Measurements from ENCODE around the gene FNTB.

Gene FNTB

DNA sequence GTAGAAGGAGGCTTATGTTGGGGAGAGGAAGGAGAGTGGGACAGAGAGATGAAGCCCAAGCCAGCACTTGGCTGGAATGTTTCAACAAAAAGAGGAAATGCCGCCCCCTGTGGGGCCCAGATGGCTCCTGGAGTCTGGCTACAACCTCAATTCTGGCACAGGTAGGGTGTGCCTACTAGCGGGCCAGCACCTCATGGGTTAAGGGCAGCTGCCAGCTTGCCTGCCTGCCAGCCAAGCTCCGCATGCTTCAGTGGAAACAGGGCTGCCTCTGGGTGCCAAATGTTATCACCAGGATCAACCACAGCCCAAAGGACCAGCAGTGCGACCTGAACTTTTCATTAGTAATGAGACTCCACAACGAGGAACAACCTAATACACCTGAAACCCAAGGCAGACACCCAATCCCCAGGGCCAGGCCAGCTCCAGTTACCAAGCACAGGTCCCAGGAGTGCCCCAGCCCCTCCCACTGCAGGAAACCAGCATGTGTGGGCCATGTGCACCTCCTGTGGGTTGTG lies 25.9 kb upstream of the FNTB start:
- no peak overlapping the region for H3K27ac ChIP-seq
- DNase-seq (ENCODE audit: low spot score) = no peak

DNA sequence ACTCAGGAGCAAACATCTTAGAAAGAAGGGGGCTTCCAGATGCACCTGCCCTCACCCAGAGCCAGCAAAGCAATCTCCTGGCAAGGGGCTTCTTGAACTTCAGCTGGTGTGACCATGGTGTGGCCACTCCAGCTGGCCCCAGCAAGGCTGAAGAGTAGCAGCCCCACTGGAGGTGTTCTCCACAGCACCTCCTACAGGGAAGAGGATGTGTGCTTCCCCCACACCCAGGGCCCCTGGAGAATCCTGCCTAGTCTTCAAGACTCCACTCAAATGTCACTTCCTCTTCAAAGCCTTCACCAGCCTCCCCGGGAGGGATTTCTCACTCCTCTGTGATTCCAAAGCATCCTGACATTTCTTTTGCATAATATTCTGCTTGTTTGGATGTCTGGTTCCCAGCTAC lies 23.1 kb upstream of the FNTB start:
- TF ChIP-seq, protein P1, sequence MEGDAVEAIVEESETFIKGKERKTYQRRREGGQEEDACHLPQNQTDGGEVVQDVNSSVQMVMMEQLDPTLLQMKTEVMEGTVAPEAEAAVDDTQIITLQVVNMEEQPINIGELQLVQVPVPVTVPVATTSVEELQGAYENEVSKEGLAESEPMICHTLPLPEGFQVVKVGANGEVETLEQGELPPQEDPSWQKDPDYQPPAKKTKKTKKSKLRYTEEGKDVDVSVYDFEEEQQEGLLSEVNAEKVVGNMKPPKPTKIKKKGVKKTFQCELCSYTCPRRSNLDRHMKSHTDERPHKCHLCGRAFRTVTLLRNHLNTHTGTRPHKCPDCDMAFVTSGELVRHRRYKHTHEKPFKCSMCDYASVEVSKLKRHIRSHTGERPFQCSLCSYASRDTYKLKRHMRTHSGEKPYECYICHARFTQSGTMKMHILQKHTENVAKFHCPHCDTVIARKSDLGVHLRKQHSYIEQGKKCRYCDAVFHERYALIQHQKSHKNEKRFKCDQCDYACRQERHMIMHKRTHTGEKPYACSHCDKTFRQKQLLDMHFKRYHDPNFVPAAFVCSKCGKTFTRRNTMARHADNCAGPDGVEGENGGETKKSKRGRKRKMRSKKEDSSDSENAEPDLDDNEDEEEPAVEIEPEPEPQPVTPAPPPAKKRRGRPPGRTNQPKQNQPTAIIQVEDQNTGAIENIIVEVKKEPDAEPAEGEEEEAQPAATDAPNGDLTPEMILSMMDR (IDR thresholded peaks at IDR 0.05) = no peak
- H3K4me3 ChIP-seq = no peak overlapping the region
- no peak overlapping the region for H3K27ac ChIP-seq
- no peak for DNase-seq (ENCODE audit: low spot score)

More for the DNA sequence above, 25.9 kb upstream of the FNTB start:
- TF ChIP-seq, protein P1 (IDR thresholded peaks at IDR 0.05) = no peak
- no peak overlapping the region for H3K4me3 ChIP-seq

GRCh38 chr14:64965356-64966000 lies 21.2 kb upstream of the FNTB start:
- TF ChIP-seq, protein P1 (IDR thresholded peaks at IDR 0.05) = no peak
- H3K27ac ChIP-seq = no peak overlapping the region

DNA sequence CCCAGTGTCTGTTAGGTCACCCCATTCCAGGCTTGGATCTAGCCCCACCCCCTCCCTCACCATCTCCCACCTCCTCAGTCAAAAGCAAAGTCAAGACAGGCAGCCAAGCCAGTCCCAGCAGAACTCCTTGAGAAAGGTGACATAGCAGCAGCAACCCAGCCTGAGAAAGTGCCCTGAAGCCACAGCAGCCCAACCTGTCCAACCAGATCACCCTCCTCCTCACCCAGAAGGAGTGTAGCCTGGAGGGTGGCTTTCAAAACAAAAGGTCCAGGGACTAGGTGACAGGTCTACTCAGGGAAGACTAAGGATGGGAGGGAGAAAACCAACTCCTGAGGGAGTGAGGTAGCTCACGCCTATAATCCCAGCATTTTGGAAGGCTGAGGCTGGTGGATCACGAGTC lies 19.7 kb upstream of the FNTB start:
- TF ChIP-seq, protein P1 (IDR thresholded peaks at IDR 0.05) = no peak
- Histone ChIP-seq H3K27ac (no peak overlapping the region), H3K4me3 (no peak overlapping the region)
- no peak for DNase-seq (ENCODE audit: low spot score)

More at GRCh38 chr14:64965356-64966000, 21.2 kb upstream of the FNTB start:
- no peak overlapping the region for H3K4me3 ChIP-seq
- no peak for DNase-seq (ENCODE audit: low spot score)

DNA sequence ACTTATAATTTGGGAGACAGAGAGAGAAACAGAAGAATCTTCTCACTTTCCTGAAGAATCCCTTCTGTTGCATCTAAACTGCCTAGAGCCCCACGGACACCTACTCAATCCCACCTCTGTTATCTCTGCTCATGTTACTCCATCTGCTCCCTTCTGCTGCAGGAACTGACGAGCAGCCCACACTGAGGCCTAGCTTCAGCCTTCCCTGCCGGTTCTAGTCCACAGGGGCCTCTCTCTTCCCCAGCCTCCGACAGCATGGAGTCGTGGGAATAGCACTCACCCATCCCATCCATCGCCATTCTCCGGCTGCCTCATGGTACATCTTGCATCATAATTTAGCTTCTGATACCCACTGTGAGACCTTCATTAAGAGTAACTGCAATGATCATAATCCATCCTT lies 18.5 kb upstream of the FNTB start:
- H3K27ac ChIP-seq = no peak overlapping the region
- no peak for DNase-seq (ENCODE audit: low spot score)
- no peak overlapping the region for H3K4me3 ChIP-seq
- TF ChIP-seq, protein P1 (IDR thresholded peaks at IDR 0.05) = no peak

GRCh38 chr14:64968651-64969050 lies 18.0 kb upstream of the FNTB start:
- no peak for DNase-seq (ENCODE audit: low spot score)
- Histone ChIP-seq H3K27ac (no peak overlapping the region), H3K4me3 (no peak overlapping the region)
- TF ChIP-seq, protein P1 (IDR thresholded peaks at IDR 0.05) = no peak

- no peak for DNase-seq (ENCODE audit: low spot score)
- no peak overlapping the region for H3K4me3 ChIP-seq
- TF ChIP-seq, protein P1 (IDR thresholded peaks at IDR 0.05) = no peak
- H3K27ac ChIP-seq = no peak overlapping the region
Observed at GRCh38 chr14:64970041-64970440, 16.7 kb upstream of the FNTB start.

Measured in coronary artery (tissue), 2 donors.